Activated naive CD8-positive, alpha-beta T cell treated with anti-CD3 and anti-CD28 coated beads, Interleukin-2, amount 50 U/mL, for 24 hours (primary cell): ENCODE results near the gene CORO7.

ENCODE experiments used
- ATAC-seq: fragments of 150-1000 bp; cut with Tn5 transposase; one replicate; pipeline ENCODE4 v1.10.0; 2021
- DNase-seq: peaks from one replicate; pipeline ENCODE4 v3.0.0; 2021
- H3K27ac Mint-ChIP-seq: one replicate; pipeline ENCODE4 v1.8.0; 2021; ENCODE audit warnings: mild to moderate bottlenecking, mixed read lengths
- H3K27me3 Mint-ChIP-seq: one replicate; pipeline ENCODE4 v1.8.0; 2021; ENCODE audit warnings: mixed read lengths
- H3K36me3 Mint-ChIP-seq: one replicate; pipeline ENCODE4 v1.8.0; 2021; ENCODE audit warnings: low read depth, mixed read lengths
- H3K4me1 Mint-ChIP-seq: one replicate; pipeline ENCODE4 v1.8.0; 2021; ENCODE audit warnings: mixed read lengths
- H3K4me3 Mint-ChIP-seq: one replicate; pipeline ENCODE4 v1.8.0; 2021; ENCODE audit warnings: mild to moderate bottlenecking, moderate library complexity, mixed read lengths
- H3K9me3 Mint-ChIP-seq: one replicate; pipeline ENCODE4 v1.8.0; 2021; ENCODE audit warnings: mixed read lengths

CORO7 gene

DNA sequence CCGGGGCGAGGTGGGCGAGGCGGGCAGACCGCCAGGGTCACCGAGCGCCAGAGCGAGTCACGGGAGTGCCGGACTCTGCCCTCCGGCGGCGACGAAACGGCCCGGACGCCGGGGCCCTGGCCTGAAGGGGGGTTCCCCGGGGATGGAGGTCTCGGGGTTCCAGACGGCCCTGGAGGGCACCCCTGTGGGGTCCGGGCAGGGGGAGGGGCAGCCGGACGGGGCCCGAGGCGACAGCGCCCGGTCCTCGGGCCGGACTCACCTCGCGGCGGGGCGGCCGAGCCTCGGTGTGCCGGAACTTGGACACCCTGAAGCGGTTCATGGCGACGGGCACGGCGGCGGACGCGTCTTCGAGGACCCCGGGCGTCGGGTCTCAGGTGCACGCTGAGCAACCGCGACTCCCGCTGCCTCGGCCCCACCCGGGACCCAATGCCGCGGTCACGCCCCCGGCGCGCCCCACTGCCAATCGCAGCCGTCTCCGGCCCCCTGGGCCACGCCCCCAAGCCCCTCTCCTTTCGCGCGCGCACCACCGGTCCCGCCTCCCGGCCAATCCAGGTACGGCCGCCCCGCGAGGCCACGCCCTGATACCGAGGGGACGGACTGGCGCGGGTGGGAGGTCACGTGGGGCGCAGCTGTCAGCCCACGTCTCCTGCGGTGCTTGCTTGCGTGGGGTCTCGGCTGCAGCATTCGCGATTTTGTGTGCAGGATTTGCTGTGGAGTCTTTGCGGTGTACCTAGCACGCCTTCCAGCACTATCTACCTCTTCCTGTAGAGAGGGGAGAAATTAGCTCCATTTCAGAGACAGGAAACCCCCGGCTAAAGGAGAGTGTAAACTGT, at the start of gene CORO7:
Gene CORO7 (minus strand): TSS at position 397 of the 833 bp plus-strand sequence. CDS start 78 bp downstream, at position 319.
- peak within 1 kb of the TSS; percentile 90 for H3K4me3 Mint-ChIP-seq
- DNase-seq = peak; percentile 99
- H3K9me3 Mint-ChIP-seq = no peaks in the 10 kb centered on the region

DNA sequence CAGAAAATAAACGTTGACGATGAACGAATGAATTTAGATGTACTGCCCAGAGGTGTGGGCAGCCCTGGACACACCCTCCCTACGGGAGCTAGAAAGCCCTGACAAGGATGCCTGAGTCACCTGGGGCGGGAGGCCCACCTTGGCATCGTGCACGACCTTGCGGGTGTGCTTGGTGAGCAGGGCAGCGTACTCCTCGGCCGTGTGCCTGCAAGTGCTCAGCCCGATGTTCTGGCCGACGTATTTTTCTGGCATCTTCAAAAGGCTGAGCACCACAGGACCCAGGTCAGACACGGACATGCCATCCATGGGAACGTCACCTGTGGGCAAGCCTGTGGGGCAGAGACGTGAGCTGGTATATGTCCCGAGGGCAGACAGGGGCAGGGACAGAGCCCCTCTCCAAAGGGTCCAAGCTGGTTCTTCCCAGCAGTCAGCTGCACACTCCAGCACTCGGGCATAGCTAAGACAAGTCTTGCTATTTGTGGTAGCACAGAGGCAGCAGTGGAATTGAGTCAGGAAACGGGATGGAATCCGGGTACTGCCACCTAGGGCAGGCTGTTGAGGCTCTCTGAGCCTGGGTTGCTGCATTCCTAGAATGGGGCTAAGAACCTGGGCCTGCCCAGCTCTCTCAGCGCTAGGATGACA, 47.2 kb upstream of the CORO7 start:
- H3K27me3 Mint-ChIP-seq = no peaks in the 10 kb centered on the region
- peaks cover 30% of the 10 kb centered on the region for H3K36me3 Mint-ChIP-seq
- no peak overlapping the region for H3K4me3 Mint-ChIP-seq
- H3K4me1 Mint-ChIP-seq = peaks cover 28% of the 10 kb centered on the region
- peak overlapping the region; percentile 49 for H3K27ac Mint-ChIP-seq
- no peak for ATAC-seq
- no peaks in the 10 kb centered on the region for H3K9me3 Mint-ChIP-seq
- DNase-seq = no peak

More for the DNA sequence above, at the start of gene CORO7:
- Mint-ChIP-seq H3K27me3 (no peaks in the 10 kb centered on the region), H3K36me3 (peaks cover 18% of the 10 kb centered on the region), H3K4me1 (peaks cover 33% of the 10 kb centered on the region), H3K27ac (peak within 1 kb of the TSS; percentile 81)
- ATAC-seq = peak; percentile 78

DNA sequence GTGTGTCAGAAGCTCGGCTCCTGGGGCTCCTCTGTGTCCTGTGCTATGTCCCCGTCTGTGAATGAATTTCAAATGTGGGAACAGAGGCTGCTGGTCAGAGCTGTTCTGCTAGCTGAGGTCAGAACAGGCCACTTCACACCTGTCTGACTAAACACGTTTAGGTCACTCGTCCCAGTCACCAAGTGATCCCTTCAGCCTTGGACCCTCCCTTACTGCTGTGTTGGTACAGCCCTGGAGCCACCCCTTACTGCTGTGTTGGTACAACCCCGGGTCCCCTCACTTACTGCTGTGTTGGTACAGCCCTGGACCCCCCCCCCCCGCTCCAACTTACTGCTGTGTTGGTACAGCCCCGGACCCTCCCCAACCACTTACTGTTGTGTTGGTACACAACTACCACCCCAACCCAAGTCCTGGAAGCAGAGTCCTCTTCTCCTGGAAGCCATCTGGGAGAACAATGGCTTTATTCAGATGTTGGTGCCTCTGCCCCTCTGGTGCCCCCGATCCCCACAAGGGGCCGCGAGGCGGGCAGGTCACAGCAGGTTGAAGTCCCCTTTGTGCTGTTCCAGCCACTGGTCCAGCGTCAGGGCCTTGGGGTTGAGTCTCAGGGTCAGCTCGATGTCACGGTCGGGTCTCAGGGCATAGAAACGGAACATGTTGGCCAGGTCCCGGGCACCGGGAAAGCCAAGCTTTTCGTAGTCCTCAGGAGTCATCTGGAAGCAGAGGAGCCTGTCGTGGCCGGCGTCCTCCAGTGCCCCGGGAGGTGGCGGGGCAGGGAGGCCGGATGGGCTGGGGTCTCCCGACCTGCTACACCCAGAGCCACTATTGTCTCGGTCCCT, 45.1 kb upstream of the CORO7 start:
- no peak overlapping the region for H3K27ac Mint-ChIP-seq
- H3K9me3 Mint-ChIP-seq = no peaks in the 10 kb centered on the region
- ATAC-seq (no peak), DNase-seq (no peak)
- no peak overlapping the region for H3K4me3 Mint-ChIP-seq
- H3K36me3 Mint-ChIP-seq = peaks cover 34% of the 10 kb centered on the region
- no peaks in the 10 kb centered on the region for H3K27me3 Mint-ChIP-seq
- H3K4me1 Mint-ChIP-seq = peaks cover 25% of the 10 kb centered on the region

DNA sequence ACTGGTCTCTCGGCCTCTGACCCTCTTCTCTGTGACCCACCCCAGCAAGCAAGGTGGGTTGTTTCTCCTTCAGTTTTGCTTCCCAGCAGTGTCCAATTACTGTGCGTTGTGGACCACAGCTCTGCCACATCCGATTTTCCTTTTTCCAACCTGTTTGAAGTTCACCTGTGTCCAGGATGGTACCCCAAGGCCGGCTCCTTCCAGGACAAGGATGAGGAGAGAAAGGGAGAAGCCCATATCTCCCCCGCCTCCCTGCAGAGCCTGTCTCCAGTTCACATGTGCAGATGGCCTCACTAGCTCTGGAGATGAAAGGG, 44.5 kb upstream of the CORO7 start:
- Mint-ChIP-seq H3K27me3 (no peaks in the 10 kb centered on the region), H3K4me1 (peaks cover 20% of the 10 kb centered on the region), H3K9me3 (no peaks in the 10 kb centered on the region), H3K27ac (no peak overlapping the region), H3K36me3 (peaks cover 36% of the 10 kb centered on the region), H3K4me3 (no peak overlapping the region)
- ATAC-seq = no peak
- DNase-seq = no peak

DNA sequence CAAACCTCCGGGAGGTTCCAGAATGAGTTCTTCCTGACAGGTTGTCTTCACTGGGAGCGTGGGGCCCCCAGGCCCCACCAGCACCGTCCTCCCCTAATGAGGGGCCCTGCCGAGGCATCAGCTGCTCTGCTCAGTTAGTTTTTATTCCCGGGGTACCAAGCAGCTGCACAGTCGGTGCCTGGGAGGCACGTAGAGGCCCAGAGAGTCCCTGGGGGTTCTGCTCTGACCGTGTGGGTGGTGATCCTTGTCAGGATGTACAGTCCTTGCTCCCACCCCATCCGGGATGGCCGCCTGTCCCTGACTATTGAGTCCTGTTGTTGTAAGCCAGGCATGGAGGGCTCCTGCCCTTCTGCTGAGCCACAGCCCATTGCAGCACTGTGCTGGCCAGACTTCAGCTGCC, 39.6 kb upstream of the CORO7 start:
- Mint-ChIP-seq H3K27ac (no peak overlapping the region), H3K36me3 (peaks cover 47% of the 10 kb centered on the region), H3K27me3 (no peaks in the 10 kb centered on the region)

DNA sequence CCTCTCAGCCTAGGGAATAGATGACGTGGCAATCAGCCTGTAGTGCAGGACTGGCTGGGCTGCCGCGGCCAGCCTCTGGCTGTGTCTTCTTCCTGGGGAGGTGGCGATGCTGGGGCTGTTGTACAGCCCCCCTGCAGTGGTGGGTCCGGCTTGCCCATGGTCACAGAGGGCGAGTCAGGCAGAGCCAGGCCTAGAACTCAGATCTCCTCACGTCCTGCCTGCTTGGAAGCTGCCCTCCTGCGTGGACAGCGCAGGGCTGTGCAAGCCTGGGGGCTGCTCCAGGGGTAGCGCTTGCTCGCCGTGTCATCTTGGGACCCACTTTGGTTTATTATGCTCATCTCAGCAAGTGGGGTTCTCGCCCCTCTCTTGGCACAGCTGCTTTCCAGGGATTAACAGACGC, 38.7 kb upstream of the CORO7 start:
- H3K9me3 Mint-ChIP-seq = no peaks in the 10 kb centered on the region
- DNase-seq (no peak), ATAC-seq (no peak)
- no peaks in the 10 kb centered on the region for H3K27me3 Mint-ChIP-seq
- H3K27ac Mint-ChIP-seq = no peak overlapping the region
- H3K36me3 Mint-ChIP-seq = peaks cover 49% of the 10 kb centered on the region
- H3K4me1 Mint-ChIP-seq = peaks cover 10% of the 10 kb centered on the region
- no peak overlapping the region for H3K4me3 Mint-ChIP-seq

More for the DNA sequence above, 39.6 kb upstream of the CORO7 start:
- ATAC-seq (peak; percentile 12), DNase-seq (no peak)
- peaks cover 10% of the 10 kb centered on the region for H3K4me1 Mint-ChIP-seq
- no peak overlapping the region for H3K4me3 Mint-ChIP-seq
- H3K9me3 Mint-ChIP-seq = no peaks in the 10 kb centered on the region

DNA sequence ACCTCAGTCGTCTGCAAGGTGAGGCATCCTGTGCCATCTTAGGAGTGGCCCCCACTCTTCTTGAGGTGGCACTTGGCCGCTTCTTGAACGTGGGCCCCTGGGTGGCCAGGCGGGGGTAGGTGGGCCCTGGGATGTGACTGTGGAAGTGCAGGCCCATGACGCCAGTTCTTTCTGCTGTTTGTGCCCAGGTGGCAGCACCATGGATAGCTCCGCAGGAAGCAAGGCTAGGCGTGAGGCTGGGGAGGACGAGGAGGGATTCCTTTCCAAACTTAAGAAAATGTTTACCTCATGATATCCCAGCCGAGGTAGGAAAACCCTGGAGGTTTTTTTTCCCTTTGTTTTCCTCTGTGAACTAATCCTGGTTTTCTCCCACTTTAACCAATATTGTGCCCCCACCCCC, 38.2 kb upstream of the CORO7 start:
- H3K36me3 Mint-ChIP-seq = peaks cover 48% of the 10 kb centered on the region
- H3K27ac Mint-ChIP-seq = no peak overlapping the region
- H3K4me3 Mint-ChIP-seq = no peak overlapping the region
- peaks cover 9% of the 10 kb centered on the region for H3K4me1 Mint-ChIP-seq
- no peak for DNase-seq
- ATAC-seq = no peak
- no peaks in the 10 kb centered on the region for H3K27me3 Mint-ChIP-seq
- no peaks in the 10 kb centered on the region for H3K9me3 Mint-ChIP-seq

DNA sequence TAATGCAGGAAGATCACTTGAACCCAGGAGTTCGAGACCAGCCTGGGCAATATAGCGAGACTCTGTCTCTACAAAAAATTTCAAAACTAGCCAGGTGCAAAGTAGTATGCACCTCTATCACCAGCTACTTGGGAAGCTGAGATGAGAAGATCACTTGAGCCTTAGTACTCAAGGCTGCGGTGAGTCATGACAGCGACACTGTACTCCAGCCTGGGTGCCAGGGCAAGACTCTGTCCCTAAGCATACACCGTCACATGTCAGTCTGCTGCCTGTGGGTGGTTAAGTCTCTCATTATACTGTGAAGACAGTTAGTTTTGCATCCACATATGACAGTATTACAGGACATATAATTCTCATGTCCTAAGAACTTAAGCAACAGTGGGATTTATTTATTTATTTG, 36.3 kb upstream of the CORO7 start:
- ATAC-seq (no peak), DNase-seq (no peak)
- Mint-ChIP-seq H3K4me3 (no peak overlapping the region), H3K36me3 (peaks cover 48% of the 10 kb centered on the region), H3K27me3 (no peaks in the 10 kb centered on the region), H3K4me1 (peaks cover 2% of the 10 kb centered on the region), H3K9me3 (no peaks in the 10 kb centered on the region), H3K27ac (no peak overlapping the region)

DNA sequence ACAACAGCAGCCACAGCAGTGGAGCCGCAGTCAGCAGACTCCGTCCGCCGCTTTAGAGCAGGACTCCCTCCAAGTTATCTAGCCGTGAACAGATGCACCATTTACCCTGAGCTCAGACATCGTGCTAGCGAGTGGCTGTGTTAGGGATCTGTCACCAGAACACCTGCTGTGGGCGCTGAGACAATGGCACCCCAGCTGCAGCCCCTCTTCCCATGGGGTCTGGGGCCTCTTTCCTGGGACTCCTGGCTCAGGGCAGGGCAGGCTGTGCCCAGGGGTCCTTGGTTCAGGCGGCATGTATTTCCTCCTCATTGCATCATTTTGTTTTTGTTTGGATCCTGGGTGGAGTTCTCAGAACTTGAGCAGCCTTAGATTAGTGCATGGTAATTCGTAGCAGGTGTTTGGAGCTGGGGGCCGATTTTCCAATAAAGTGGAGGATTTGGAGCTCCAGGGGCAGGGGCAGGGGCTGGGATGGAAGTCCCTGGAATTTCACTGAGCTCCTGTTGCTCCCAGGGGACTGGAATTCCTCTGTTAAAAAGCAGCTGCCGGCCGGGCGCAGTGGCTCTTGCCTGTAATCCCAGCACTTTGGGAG, 34.6 kb upstream of the CORO7 start:
- H3K27me3 Mint-ChIP-seq = no peaks in the 10 kb centered on the region
- DNase-seq (no peak), ATAC-seq (no peak)
- peaks cover 50% of the 10 kb centered on the region for H3K36me3 Mint-ChIP-seq
- H3K4me3 Mint-ChIP-seq = no peak overlapping the region
- H3K4me1 Mint-ChIP-seq = no peaks in the 10 kb centered on the region
- no peaks in the 10 kb centered on the region for H3K9me3 Mint-ChIP-seq
- no peak overlapping the region for H3K27ac Mint-ChIP-seq

DNA sequence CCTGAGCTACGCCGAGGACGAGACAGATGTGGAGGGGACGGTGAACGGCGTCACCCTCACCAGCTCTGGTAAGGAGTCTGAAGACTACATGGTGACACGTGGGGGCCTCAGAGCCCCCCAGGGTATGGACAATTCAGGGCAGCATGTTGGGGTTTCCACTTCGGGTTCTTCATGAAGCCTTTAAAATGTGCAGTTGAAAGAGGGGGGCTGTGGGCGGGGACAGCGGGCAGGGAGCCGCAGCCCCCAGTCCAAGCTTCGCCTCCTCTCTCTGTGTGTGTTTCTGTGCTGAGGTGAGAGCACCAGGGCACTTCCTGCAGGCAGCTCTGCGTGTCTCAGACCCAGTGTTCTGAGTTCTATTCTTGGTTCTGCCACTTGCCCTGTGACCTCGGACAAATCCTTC, 34.0 kb upstream of the CORO7 start:
- H3K9me3 Mint-ChIP-seq = no peaks in the 10 kb centered on the region
- no peak overlapping the region for H3K27ac Mint-ChIP-seq
- peaks cover 48% of the 10 kb centered on the region for H3K36me3 Mint-ChIP-seq
- H3K4me1 Mint-ChIP-seq = no peaks in the 10 kb centered on the region
- H3K4me3 Mint-ChIP-seq = no peak overlapping the region
- DNase-seq (no peak), ATAC-seq (no peak)
- no peaks in the 10 kb centered on the region for H3K27me3 Mint-ChIP-seq

DNA sequence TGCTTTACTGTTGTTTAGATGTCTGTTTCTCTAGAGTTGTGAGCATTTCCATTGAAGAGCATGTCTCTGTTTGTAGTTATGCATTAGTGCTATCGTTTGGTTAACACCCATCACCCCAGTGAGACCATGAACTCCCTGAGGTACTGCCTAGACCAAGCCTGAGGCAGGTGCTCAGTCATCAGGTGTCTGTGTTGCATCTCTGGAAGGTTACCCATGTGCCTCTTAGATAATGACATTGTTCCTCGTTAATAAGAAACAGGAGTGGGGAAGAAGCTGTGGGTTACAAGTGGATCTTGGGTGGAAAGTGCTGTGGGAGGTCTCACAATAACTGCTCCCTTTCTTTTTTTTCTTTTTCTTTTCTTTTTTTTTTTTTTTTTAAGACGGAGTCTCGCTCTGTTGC, 27.6 kb upstream of the CORO7 start:
- H3K9me3 Mint-ChIP-seq = no peaks in the 10 kb centered on the region
- no peak for ATAC-seq
- no peaks in the 10 kb centered on the region for H3K27me3 Mint-ChIP-seq
- peaks cover 61% of the 10 kb centered on the region for H3K36me3 Mint-ChIP-seq
- no peak overlapping the region for H3K27ac Mint-ChIP-seq
- no peaks in the 10 kb centered on the region for H3K4me1 Mint-ChIP-seq
- H3K4me3 Mint-ChIP-seq = no peak overlapping the region
- no peak for DNase-seq

DNA sequence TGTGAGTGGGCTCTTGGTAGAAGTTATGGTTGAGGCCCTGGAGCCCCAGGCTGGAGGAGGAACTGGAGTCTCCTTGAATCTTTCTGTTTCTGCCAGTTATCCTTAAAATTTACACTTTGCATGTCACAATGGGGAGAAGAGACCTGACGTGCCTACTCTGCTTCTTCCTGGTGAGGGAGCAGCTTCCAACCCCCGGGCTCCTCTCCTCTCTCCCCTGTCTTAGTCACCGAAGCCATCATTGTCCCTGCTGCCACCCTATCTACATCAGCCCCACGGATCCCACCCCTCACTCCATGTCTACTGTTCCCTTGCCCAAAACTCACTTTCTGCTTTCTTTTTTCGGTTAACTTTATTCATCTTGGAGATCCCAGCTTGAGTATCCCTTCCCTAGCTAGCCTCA, 26.9 kb upstream of the CORO7 start:
- no peak overlapping the region for H3K4me3 Mint-ChIP-seq
- no peak for DNase-seq
- peaks cover 63% of the 10 kb centered on the region for H3K36me3 Mint-ChIP-seq
- no peaks in the 10 kb centered on the region for H3K9me3 Mint-ChIP-seq
- ATAC-seq = no peak
- no peaks in the 10 kb centered on the region for H3K4me1 Mint-ChIP-seq
- H3K27me3 Mint-ChIP-seq = no peaks in the 10 kb centered on the region
- no peak overlapping the region for H3K27ac Mint-ChIP-seq

DNA sequence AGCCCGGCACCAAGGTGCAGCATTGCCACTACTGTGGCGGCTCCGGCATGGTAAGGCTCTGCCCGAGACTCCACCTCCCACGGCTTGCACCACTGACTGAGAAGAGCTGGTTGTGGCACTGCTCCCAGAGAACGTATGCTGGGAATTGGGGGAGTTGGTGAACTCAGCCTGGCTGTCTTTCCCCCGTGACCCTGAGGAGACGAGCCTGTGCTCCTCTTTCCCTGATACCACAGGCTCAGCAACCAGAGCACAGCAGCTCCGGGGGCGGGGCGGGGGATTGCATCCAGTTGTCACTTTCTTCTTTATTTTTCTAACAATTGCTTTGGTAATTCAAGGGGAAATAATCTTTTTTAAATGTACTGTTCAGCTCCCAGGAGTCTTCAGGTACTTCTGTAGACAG, 26.0 kb upstream of the CORO7 start:
- Mint-ChIP-seq H3K36me3 (peaks cover 65% of the 10 kb centered on the region), H3K9me3 (no peaks in the 10 kb centered on the region), H3K4me1 (no peaks in the 10 kb centered on the region), H3K27ac (no peak overlapping the region), H3K4me3 (no peak overlapping the region), H3K27me3 (no peaks in the 10 kb centered on the region)
- DNase-seq = no peak
- no peak for ATAC-seq

DNA sequence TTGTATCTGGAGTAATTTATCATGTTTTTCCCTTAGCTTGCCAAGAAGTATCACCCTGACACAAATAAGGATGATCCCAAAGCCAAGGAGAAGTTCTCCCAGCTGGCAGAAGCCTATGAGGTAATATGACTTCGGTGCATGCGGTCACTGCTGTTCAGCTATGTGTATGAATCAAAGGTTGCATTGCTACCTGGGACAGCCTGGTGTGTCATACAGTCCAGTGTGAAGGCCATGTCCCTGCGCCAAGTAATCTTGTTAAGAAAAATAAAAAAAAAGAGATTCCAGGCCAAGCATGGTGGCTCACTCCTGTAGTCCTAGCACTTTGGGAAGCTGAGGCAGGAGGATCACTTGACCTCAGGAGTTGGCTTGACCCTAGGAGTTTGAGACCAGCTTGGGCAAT, 21.0 kb upstream of the CORO7 start:
- Mint-ChIP-seq H3K4me3 (no peak overlapping the region), H3K27me3 (no peaks in the 10 kb centered on the region), H3K27ac (no peak overlapping the region), H3K36me3 (peaks cover 63% of the 10 kb centered on the region), H3K9me3 (no peaks in the 10 kb centered on the region), H3K4me1 (peaks cover 11% of the 10 kb centered on the region)
- ATAC-seq (no peak), DNase-seq (no peak)
